ENCODE data around the gene TSC22D2.

DNA sequence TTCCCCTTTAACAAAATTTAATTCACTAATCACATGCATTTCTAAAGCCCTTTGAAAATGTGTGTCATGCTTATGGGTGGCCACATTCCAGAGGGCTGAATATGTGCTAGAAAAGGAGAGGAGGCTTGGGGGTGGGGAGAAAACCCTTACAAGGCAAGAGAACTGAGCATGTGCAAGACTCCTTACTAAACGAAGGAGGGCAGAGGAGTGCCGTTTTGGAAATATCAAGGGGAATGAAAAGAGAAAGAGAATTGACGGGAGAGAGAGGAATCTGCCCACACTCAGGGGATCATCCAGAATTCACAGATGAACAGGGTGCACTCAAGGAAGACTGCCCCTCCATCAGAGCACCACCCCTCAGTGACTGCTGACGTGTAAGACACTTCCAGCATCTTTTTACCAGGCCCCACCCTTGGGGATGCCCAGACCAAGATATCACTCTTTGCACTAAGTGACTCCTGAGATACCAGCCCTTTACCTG lies 37.9 kb upstream of the TSC22D2 start:
- TF ChIP-seq POLR2A (IDR thresholded peaks at IDR 0.05; ENCODE audit: low read depth, low read length): peak; percentile 51
- TF ChIP-seq EZH2 (IDR thresholded peaks at IDR 0.05; ENCODE audit: borderline replicate concordance, low read depth, low read length, severe bottlenecking): no peak
- TF ChIP-seq, protein P1, sequence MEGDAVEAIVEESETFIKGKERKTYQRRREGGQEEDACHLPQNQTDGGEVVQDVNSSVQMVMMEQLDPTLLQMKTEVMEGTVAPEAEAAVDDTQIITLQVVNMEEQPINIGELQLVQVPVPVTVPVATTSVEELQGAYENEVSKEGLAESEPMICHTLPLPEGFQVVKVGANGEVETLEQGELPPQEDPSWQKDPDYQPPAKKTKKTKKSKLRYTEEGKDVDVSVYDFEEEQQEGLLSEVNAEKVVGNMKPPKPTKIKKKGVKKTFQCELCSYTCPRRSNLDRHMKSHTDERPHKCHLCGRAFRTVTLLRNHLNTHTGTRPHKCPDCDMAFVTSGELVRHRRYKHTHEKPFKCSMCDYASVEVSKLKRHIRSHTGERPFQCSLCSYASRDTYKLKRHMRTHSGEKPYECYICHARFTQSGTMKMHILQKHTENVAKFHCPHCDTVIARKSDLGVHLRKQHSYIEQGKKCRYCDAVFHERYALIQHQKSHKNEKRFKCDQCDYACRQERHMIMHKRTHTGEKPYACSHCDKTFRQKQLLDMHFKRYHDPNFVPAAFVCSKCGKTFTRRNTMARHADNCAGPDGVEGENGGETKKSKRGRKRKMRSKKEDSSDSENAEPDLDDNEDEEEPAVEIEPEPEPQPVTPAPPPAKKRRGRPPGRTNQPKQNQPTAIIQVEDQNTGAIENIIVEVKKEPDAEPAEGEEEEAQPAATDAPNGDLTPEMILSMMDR (IDR thresholded peaks at IDR 0.05; ENCODE audit: extremely low read depth in 1 of 2, insufficient read depth in 1 of 2, low read depth in 1 of 2, low read length in 2 of 2): no peak
- TF ChIP-seq, protein P2, sequence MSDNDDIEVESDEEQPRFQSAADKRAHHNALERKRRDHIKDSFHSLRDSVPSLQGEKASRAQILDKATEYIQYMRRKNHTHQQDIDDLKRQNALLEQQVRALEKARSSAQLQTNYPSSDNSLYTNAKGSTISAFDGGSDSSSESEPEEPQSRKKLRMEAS (IDR thresholded peaks at IDR 0.05; ENCODE audit: insufficient read depth, insufficient read length): no peak
- TF ChIP-seq POLR2AphosphoS5 (IDR thresholded peaks at IDR 0.05; ENCODE audit: insufficient read depth, low read depth, low read length): peak; percentile 77

Measured in endothelial cell of umbilical vein (primary cell).